Memory B cell (primary cell): Measurements from ENCODE around the gene PIR.

Experiments
- ATAC-seq: fragments of 150-1000 bp; cut with Tn5 transposase; 2 replicates; pipeline ENCODE4 v1.10.0; 2021; ENCODE audit warnings: low read depth, mild to moderate bottlenecking, moderate library complexity
- DNase-seq, 2 donors: peaks; one replicate each; pipeline ENCODE4 v3.0.0; 2022; ENCODE audit warnings: low spot score in 2 of 2
- H3K27ac Mint-ChIP-seq: one replicate; pipeline ENCODE4 v1.8.0; 2022; ENCODE audit warnings: mild to moderate bottlenecking, moderate library complexity, mixed read lengths
- H3K27me3 Mint-ChIP-seq: one replicate; pipeline ENCODE4 v1.8.0; 2022; ENCODE audit warnings: mixed read lengths
- H3K36me3 Mint-ChIP-seq: one replicate; pipeline ENCODE4 v1.8.0; 2022; ENCODE audit warnings: mild to moderate bottlenecking, mixed read lengths
- H3K4me1 Mint-ChIP-seq: one replicate; pipeline ENCODE4 v1.8.0; 2022; ENCODE audit warnings: mixed read lengths
- H3K4me3 Mint-ChIP-seq: one replicate; pipeline ENCODE4 v1.8.0; 2022; ENCODE audit warnings: mild to moderate bottlenecking, moderate library complexity, mixed read lengths
- H3K9me3 Mint-ChIP-seq: one replicate; pipeline ENCODE4 v1.8.0; 2022; ENCODE audit warnings: mixed read lengths

PIR gene

GRCh38 chrX:15504661-15505060 lies 11.5 kb upstream of the PIR start:
- ATAC-seq (no peak), DNase-seq (no peak)
- Mint-ChIP-seq H3K27ac (no peak overlapping the region), H3K4me1 (no peaks in the 10 kb centered on the region), H3K4me3 (no peak overlapping the region), H3K36me3 (no peaks in the 10 kb centered on the region), H3K9me3 (no peaks in the 10 kb centered on the region), H3K27me3 (peaks cover 9% of the 10 kb centered on the region)

GRCh38 chrX:15501506-15501905 lies 8.4 kb upstream of the PIR start:
- no peak overlapping the region for H3K4me3 Mint-ChIP-seq
- no peak overlapping the region for H3K27ac Mint-ChIP-seq
- ATAC-seq (no peak), DNase-seq (no peak)
- H3K27me3 Mint-ChIP-seq: peaks cover 8% of the 10 kb centered on the region
- peaks cover 6% of the 10 kb centered on the region for H3K4me1 Mint-ChIP-seq
- no peaks in the 10 kb centered on the region for H3K36me3 Mint-ChIP-seq
- H3K9me3 Mint-ChIP-seq: no peaks in the 10 kb centered on the region

- Mint-ChIP-seq H3K4me3 (no peak within 1 kb of the TSS), H3K9me3 (no peaks in the 10 kb centered on the region), H3K4me1 (peaks cover 6% of the 10 kb centered on the region), H3K36me3 (no peaks in the 10 kb centered on the region), H3K27ac (no peak within 1 kb of the TSS), H3K27me3 (peaks cover 6% of the 10 kb centered on the region)
- no peak for ATAC-seq
- no peak for DNase-seq
Observed at GRCh38 chrX:15500497-15500966, 7.4 kb upstream of the PIR start, which contains the start of gene BMX. Gene BMX, plus strand, starts transcription at chrX:15500807. Its CDS starts 7,547 bp downstream, at chrX:15508354.

- DNase-seq: no peak
- H3K9me3 Mint-ChIP-seq: no peaks in the 10 kb centered on the region
Observed at GRCh38 chrX:15499976-15500375, 6.8 kb upstream of the PIR start.

GRCh38 chrX:15498741-15499140 lies 5.6 kb upstream of the PIR start:
- DNase-seq (no peak), ATAC-seq (no peak)
- no peaks in the 10 kb centered on the region for H3K36me3 Mint-ChIP-seq
- H3K4me1 Mint-ChIP-seq: peaks cover 6% of the 10 kb centered on the region
- H3K27ac Mint-ChIP-seq: no peak overlapping the region
- H3K9me3 Mint-ChIP-seq: no peaks in the 10 kb centered on the region
- no peak overlapping the region for H3K4me3 Mint-ChIP-seq
- H3K27me3 Mint-ChIP-seq: peaks cover 6% of the 10 kb centered on the region

More at GRCh38 chrX:15499976-15500375, 6.8 kb upstream of the PIR start:
- Mint-ChIP-seq H3K27me3 (peaks cover 6% of the 10 kb centered on the region), H3K27ac (no peak overlapping the region), H3K4me1 (peaks cover 6% of the 10 kb centered on the region), H3K4me3 (no peak overlapping the region), H3K36me3 (no peaks in the 10 kb centered on the region)
- no peak for ATAC-seq

GRCh38 chrX:15497865-15498264 lies 4.7 kb upstream of the PIR start:
- no peak overlapping the region for H3K27ac Mint-ChIP-seq
- peak; percentile 62 for ATAC-seq
- H3K9me3 Mint-ChIP-seq: no peaks in the 10 kb centered on the region
- H3K4me3 Mint-ChIP-seq: no peak overlapping the region
- H3K27me3 Mint-ChIP-seq: peaks cover 7% of the 10 kb centered on the region
- H3K36me3 Mint-ChIP-seq: no peaks in the 10 kb centered on the region
- DNase-seq: peak; percentile 30 to 47
- peaks cover 12% of the 10 kb centered on the region for H3K4me1 Mint-ChIP-seq

GRCh38 chrX:15496824-15497223 lies 3.7 kb upstream of the PIR start:
- ATAC-seq: no peak
- no peaks in the 10 kb centered on the region for H3K36me3 Mint-ChIP-seq
- H3K27ac Mint-ChIP-seq: no peak overlapping the region
- no peaks in the 10 kb centered on the region for H3K9me3 Mint-ChIP-seq
- no peak overlapping the region for H3K4me3 Mint-ChIP-seq
- DNase-seq: no peak
- H3K27me3 Mint-ChIP-seq: peaks cover 3% of the 10 kb centered on the region
- H3K4me1 Mint-ChIP-seq: peaks cover 12% of the 10 kb centered on the region

- Mint-ChIP-seq H3K4me1 (peaks cover 12% of the 10 kb centered on the region), H3K27ac (no peak overlapping the region), H3K27me3 (peaks cover 3% of the 10 kb centered on the region)
Observed at GRCh38 chrX:15495801-15496200, 2.7 kb upstream of the PIR start.

GRCh38 chrX:15492469-15492868 lies 664 bp downstream of the PIR start:
- ATAC-seq (no peak), DNase-seq (no peak)
- no peak overlapping the region for H3K4me3 Mint-ChIP-seq
- H3K27ac Mint-ChIP-seq: no peak overlapping the region
- H3K9me3 Mint-ChIP-seq: no peaks in the 10 kb centered on the region
- H3K27me3 Mint-ChIP-seq: peaks cover 2% of the 10 kb centered on the region
- peaks cover 5% of the 10 kb centered on the region for H3K4me1 Mint-ChIP-seq
- H3K36me3 Mint-ChIP-seq: no peaks in the 10 kb centered on the region

More at GRCh38 chrX:15495801-15496200, 2.7 kb upstream of the PIR start:
- DNase-seq (no peak), ATAC-seq (no peak)
- Mint-ChIP-seq H3K9me3 (no peaks in the 10 kb centered on the region), H3K36me3 (no peaks in the 10 kb centered on the region), H3K4me3 (no peak overlapping the region)

- DNase-seq (no peak), ATAC-seq (no peak)
- H3K9me3 Mint-ChIP-seq: no peaks in the 10 kb centered on the region
- H3K27ac Mint-ChIP-seq: no peak overlapping the region
- no peaks in the 10 kb centered on the region for H3K36me3 Mint-ChIP-seq
- no peaks in the 10 kb centered on the region for H3K4me1 Mint-ChIP-seq
- H3K4me3 Mint-ChIP-seq: no peak overlapping the region
- H3K27me3 Mint-ChIP-seq: peaks cover 2% of the 10 kb centered on the region
Observed at GRCh38 chrX:15483891-15484290, 9.2 kb downstream of the PIR start.

- peaks cover 3% of the 10 kb centered on the region for H3K4me1 Mint-ChIP-seq
- H3K9me3 Mint-ChIP-seq: no peaks in the 10 kb centered on the region
- H3K27ac Mint-ChIP-seq: no peak overlapping the region
- ATAC-seq (no peak), DNase-seq (no peak)
- no peak overlapping the region for H3K4me3 Mint-ChIP-seq
- no peaks in the 10 kb centered on the region for H3K27me3 Mint-ChIP-seq
- H3K36me3 Mint-ChIP-seq: no peaks in the 10 kb centered on the region
Observed at GRCh38 chrX:15475486-15475885, 17.6 kb downstream of the PIR start.

GRCh38 chrX:15475021-15475420 lies 18.1 kb downstream of the PIR start:
- H3K27me3 Mint-ChIP-seq: no peaks in the 10 kb centered on the region
- ATAC-seq: no peak

GRCh38 chrX:15474028-15474427 lies 19.1 kb downstream of the PIR start:
- ATAC-seq (no peak), DNase-seq (no peak)
- H3K4me1 Mint-ChIP-seq: peaks cover 3% of the 10 kb centered on the region
- no peak overlapping the region for H3K27ac Mint-ChIP-seq
- H3K36me3 Mint-ChIP-seq: no peaks in the 10 kb centered on the region
- H3K27me3 Mint-ChIP-seq: no peaks in the 10 kb centered on the region
- H3K9me3 Mint-ChIP-seq: no peaks in the 10 kb centered on the region
- no peak overlapping the region for H3K4me3 Mint-ChIP-seq

More at GRCh38 chrX:15475021-15475420, 18.1 kb downstream of the PIR start:
- Mint-ChIP-seq H3K9me3 (no peaks in the 10 kb centered on the region), H3K4me1 (peaks cover 3% of the 10 kb centered on the region), H3K27ac (no peak overlapping the region), H3K4me3 (no peak overlapping the region), H3K36me3 (no peaks in the 10 kb centered on the region)
- no peak for DNase-seq

- no peaks in the 10 kb centered on the region for H3K9me3 Mint-ChIP-seq
- no peaks in the 10 kb centered on the region for H3K27me3 Mint-ChIP-seq
- no peak overlapping the region for H3K4me3 Mint-ChIP-seq
- no peak for ATAC-seq
- peaks cover 3% of the 10 kb centered on the region for H3K4me1 Mint-ChIP-seq
- H3K36me3 Mint-ChIP-seq: no peaks in the 10 kb centered on the region
- no peak for DNase-seq
- H3K27ac Mint-ChIP-seq: no peak overlapping the region
Observed at GRCh38 chrX:15472531-15472930, 20.6 kb downstream of the PIR start.

- peaks cover 3% of the 10 kb centered on the region for H3K4me1 Mint-ChIP-seq
- no peak overlapping the region for H3K4me3 Mint-ChIP-seq
- no peak overlapping the region for H3K27ac Mint-ChIP-seq
- H3K36me3 Mint-ChIP-seq: no peaks in the 10 kb centered on the region
- no peaks in the 10 kb centered on the region for H3K27me3 Mint-ChIP-seq
- DNase-seq: peak; percentile 35 to 42
- no peaks in the 10 kb centered on the region for H3K9me3 Mint-ChIP-seq
- ATAC-seq: peak; percentile 75
Observed at GRCh38 chrX:15471028-15471427, 22.1 kb downstream of the PIR start.
